HUES6 (cell line): Measurements from ENCODE around the gene FBXL22.

ENCODE experiments used
- H3K27ac ChIP-seq: 2 replicates; pipeline ENCODE4 v1.7.0; 2013; ENCODE audit warnings: low read depth, mild to moderate bottlenecking, low read length, inconsistent platforms
- H3K27me3 ChIP-seq: 2 replicates; pipeline ENCODE4 v1.6.1; 2013; ENCODE audit warnings: low read length; ENCODE audit not compliant: control insufficient read depth, insufficient read depth
- H3K36me3 ChIP-seq: 2 replicates; pipeline ENCODE4 v1.6.1; 2013; ENCODE audit warnings: low read length; ENCODE audit not compliant: control insufficient read depth, insufficient read depth
- H3K4me1 ChIP-seq: 2 replicates; pipeline ENCODE4 v1.6.1; 2013; ENCODE audit warnings: low read length; ENCODE audit not compliant: control insufficient read depth, insufficient read depth
- H3K4me3 ChIP-seq: 2 replicates; pipeline ENCODE4 v1.5.1; 2013; ENCODE audit warnings: low read depth, low read length
- H3K9ac ChIP-seq: one replicate; pipeline ENCODE4 v1.6.1; 2013; ENCODE audit warnings: mild to moderate bottlenecking, low read length
- H3K9me3 ChIP-seq: 2 replicates; pipeline ENCODE4 v1.6.1; 2013; ENCODE audit warnings: low read depth, low read length; ENCODE audit not compliant: control insufficient read depth, insufficient read depth

The FBXL22 gene, protein sequence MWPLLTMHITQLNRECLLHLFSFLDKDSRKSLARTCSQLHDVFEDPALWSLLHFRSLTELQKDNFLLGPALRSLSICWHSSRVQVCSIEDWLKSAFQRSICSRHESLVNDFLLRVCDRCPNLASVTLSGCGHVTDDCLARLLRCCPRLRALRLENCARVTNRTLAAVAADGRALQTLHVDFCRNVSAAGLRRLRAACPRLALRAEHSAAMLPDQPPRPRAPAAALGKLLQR

DNA sequence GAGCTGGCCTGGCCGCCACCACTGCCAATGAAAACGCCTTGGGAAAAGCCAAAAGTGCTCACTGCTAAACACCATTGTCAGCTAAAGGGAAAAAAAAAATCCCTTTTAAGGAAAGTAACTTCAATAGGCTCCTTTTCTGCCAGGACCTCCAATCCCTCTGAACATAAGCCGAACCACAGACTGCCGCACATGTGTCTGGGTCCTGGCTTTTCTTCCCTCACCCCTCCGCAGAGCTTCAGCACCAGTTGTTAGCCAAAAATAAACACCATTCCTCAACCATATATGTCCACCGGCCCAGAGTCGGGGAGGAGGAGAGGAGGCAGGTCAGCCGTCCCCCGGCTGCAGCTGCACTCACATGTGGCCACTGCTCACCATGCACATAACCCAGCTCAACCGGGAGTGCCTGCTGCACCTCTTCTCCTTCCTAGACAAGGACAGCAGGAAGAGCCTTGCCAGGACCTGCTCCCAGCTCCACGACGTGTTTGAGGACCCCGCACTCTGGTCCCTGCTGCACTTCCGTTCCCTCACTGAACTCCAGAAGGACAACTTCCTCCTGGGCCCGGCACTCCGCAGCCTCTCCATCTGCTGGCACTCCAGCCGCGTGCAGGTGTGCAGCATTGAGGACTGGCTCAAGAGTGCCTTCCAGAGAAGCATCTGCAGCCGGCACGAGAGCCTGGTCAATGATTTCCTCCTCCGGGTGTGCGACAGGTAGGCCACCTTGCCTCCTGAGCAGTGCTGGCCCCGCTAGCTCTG lies at the start of gene FBXL22:
TSS of gene FBXL22 (plus strand) at position 350 of the 753 bp plus-strand sequence. CDS start at position 356, 6 bp downstream.
- no peak within 1 kb of the TSS for H3K9ac ChIP-seq
- no peak within 1 kb of the TSS for H3K27ac ChIP-seq
- peaks cover 27% of the 10 kb centered on the region for H3K4me1 ChIP-seq
- no peak within 1 kb of the TSS for H3K4me3 ChIP-seq
- H3K9me3 ChIP-seq: no peaks in the 10 kb centered on the region
- peaks cover 22% of the 10 kb centered on the region for H3K27me3 ChIP-seq
- H3K36me3 ChIP-seq: no peaks in the 10 kb centered on the region

DNA sequence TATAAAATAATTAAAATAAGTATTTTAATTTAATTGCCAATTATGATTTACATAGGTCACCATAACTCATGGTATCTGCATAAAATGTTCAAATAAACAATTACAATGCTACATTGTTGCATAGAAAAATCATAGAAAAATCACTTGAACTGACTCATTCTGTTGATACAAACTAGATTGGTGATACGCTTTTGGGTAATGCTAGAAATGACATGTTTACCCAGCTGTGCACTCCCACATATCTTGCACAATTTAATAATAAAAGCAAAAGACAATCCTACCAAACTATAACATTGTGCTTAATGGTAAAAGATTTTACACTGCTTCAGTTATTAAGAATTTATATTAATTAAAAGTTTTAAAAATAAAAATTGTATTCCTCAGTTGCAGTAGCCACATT lies 45.8 kb upstream of the FBXL22 start:
- Histone ChIP-seq H3K4me1 (peaks cover 17% of the 10 kb centered on the region), H3K4me3 (no peak overlapping the region), H3K27me3 (no peaks in the 10 kb centered on the region), H3K27ac (no peak overlapping the region), H3K9ac (no peak overlapping the region), H3K36me3 (no peaks in the 10 kb centered on the region), H3K9me3 (no peaks in the 10 kb centered on the region)

- H3K9me3 ChIP-seq: no peaks in the 10 kb centered on the region
- 0 out of 2 replicates have a peak, but pooled peaks cover 3% of the 10 kb centered on the region for H3K36me3 ChIP-seq
- no peak overlapping the region for H3K9ac ChIP-seq
- peaks cover 17% of the 10 kb centered on the region for H3K4me1 ChIP-seq
- no peak overlapping the region for H3K4me3 ChIP-seq
- no peaks in the 10 kb centered on the region for H3K27me3 ChIP-seq
- peak overlapping the region; percentile 14; the same call in 1 of the 2 replicates for H3K27ac ChIP-seq
Observed at GRCh38 chr15:63553388-63553791, 43.8 kb upstream of the FBXL22 start.

- Histone ChIP-seq H3K27me3 (no peaks in the 10 kb centered on the region), H3K4me3 (no peak overlapping the region), H3K4me1 (peaks cover 24% of the 10 kb centered on the region), H3K36me3 (0 out of 2 replicates have a peak, but pooled peaks cover 3% of the 10 kb centered on the region), H3K27ac (no peak overlapping the region), H3K9me3 (no peaks in the 10 kb centered on the region), H3K9ac (no peak overlapping the region)
Observed at GRCh38 chr15:63554337-63554927, 42.8 kb upstream of the FBXL22 start.

DNA sequence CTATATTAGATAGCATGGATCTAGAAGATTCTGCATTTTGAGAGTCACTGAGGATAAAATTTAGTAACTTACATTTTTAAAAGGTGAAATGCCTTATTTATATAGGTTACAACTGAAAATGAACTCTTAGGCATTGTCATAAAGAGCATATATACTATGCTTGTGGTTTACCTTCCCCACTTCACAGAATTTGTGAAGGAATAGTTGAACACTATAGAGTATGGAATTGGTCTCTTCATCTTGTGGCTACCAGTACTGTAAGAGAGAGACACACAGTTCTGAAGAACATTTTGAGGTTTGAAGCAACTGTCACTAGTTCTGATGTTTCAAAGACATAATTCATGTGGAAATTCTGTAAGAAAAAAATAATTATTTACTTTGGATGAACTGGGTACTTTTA lies 41.7 kb upstream of the FBXL22 start:
- no peaks in the 10 kb centered on the region for H3K27me3 ChIP-seq
- H3K27ac ChIP-seq: no peak overlapping the region
- H3K4me3 ChIP-seq: no peak overlapping the region
- H3K9ac ChIP-seq: no peak overlapping the region
- H3K36me3 ChIP-seq: 0 out of 2 replicates have a peak, but pooled peaks cover 3% of the 10 kb centered on the region
- H3K4me1 ChIP-seq: peaks cover 32% of the 10 kb centered on the region
- H3K9me3 ChIP-seq: no peaks in the 10 kb centered on the region

DNA sequence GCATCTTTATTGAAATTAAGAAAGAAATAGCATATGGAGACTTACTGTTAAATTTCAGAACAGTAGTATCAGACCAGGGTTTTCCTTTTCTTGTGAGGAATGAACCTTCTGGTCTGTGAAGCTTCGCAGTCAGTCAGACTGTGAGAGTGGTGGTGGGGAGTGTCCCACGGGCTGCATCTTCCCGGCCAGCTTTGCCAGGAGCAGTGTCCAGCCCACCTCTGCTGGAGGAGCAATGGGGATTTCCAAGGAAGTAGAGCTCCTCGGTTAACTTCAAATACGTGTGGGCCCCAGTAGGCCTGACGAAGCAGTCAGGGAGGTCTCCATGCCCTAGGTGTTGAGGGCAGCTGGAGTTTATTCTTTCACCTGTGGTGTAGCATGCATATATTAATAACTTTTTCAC lies 40.9 kb upstream of the FBXL22 start:
- no peak overlapping the region for H3K27ac ChIP-seq
- no peaks in the 10 kb centered on the region for H3K27me3 ChIP-seq
- H3K9me3 ChIP-seq: no peaks in the 10 kb centered on the region
- H3K9ac ChIP-seq: no peak overlapping the region
- H3K4me3 ChIP-seq: no peak overlapping the region
- H3K4me1 ChIP-seq: peaks cover 39% of the 10 kb centered on the region
- H3K36me3 ChIP-seq: 0 out of 2 replicates have a peak, but pooled peaks cover 3% of the 10 kb centered on the region

- 0 out of 2 replicates have a peak, but pooled peaks cover 3% of the 10 kb centered on the region for H3K36me3 ChIP-seq
- peaks cover 41% of the 10 kb centered on the region for H3K4me1 ChIP-seq
- H3K27ac ChIP-seq: no peak overlapping the region
- H3K9ac ChIP-seq: no peak overlapping the region
- H3K27me3 ChIP-seq: no peaks in the 10 kb centered on the region
- H3K9me3 ChIP-seq: no peaks in the 10 kb centered on the region
- H3K4me3 ChIP-seq: no peak overlapping the region
Observed at GRCh38 chr15:63556736-63557135, 40.5 kb upstream of the FBXL22 start.

GRCh38 chr15:63559753-63560152 lies 37.4 kb upstream of the FBXL22 start:
- no peak overlapping the region for H3K4me3 ChIP-seq
- peak overlapping the region; percentile 72 for H3K27ac ChIP-seq
- peaks cover 11% of the 10 kb centered on the region; the same call in 1 of the 2 replicates for H3K36me3 ChIP-seq
- H3K27me3 ChIP-seq: no peaks in the 10 kb centered on the region
- peaks cover 28% of the 10 kb centered on the region for H3K4me1 ChIP-seq
- H3K9ac ChIP-seq: no peak overlapping the region
- H3K9me3 ChIP-seq: no peaks in the 10 kb centered on the region

- Histone ChIP-seq H3K27ac (no peak overlapping the region; the same call in 1 of the 2 replicates), H3K9me3 (no peaks in the 10 kb centered on the region), H3K4me1 (peaks cover 28% of the 10 kb centered on the region), H3K4me3 (no peak overlapping the region), H3K27me3 (no peaks in the 10 kb centered on the region), H3K36me3 (peaks cover 11% of the 10 kb centered on the region; the same call in 1 of the 2 replicates), H3K9ac (no peak overlapping the region)
Observed at GRCh38 chr15:63560741-63561448, 36.3 kb upstream of the FBXL22 start.

- Histone ChIP-seq H3K4me1 (peaks cover 20% of the 10 kb centered on the region), H3K4me3 (no peak overlapping the region), H3K9me3 (no peaks in the 10 kb centered on the region), H3K36me3 (peaks cover 8% of the 10 kb centered on the region; the same call in 1 of the 2 replicates), H3K27me3 (no peaks in the 10 kb centered on the region), H3K27ac (no peak overlapping the region), H3K9ac (no peak overlapping the region)
Observed at GRCh38 chr15:63564093-63564492, 33.1 kb upstream of the FBXL22 start.
